Mesendoderm (in vitro differentiated cells): Measurements from ENCODE around the gene NMB.

ENCODE experiments used
- DNase-seq: peaks from one replicate; pipeline ENCODE4 v3.0.0; 2013
- H2AK5ac ChIP-seq: 2 replicates; pipeline ENCODE4 v1.6.1; 2013; ENCODE audit warnings: low read length, inconsistent platforms
- H2BK120ac ChIP-seq: 2 replicates; pipeline ENCODE4 v1.6.1; 2013; ENCODE audit warnings: low read depth, mild to moderate bottlenecking, low read length, moderate library complexity, mixed read lengths
- H2BK15ac ChIP-seq: replicated peaks from 2 replicates; pipeline ENCODE4 v1.6.1; 2013; ENCODE audit warnings: low read depth, mild to moderate bottlenecking, moderate library complexity
- H2BK5ac ChIP-seq: 2 replicates; pipeline ENCODE4 v1.6.1; 2013; ENCODE audit warnings: low read length, inconsistent platforms
- H3K18ac ChIP-seq: 2 replicates; pipeline ENCODE4 v1.6.1; 2013; ENCODE audit warnings: mild to moderate bottlenecking, low read length, mixed read lengths
- H3K23ac ChIP-seq: one replicate; pipeline ENCODE4 v1.6.1; 2013; ENCODE audit warnings: low read length
- H3K27ac ChIP-seq: 2 replicates; pipeline ENCODE4 v1.5.1; 2013; ENCODE audit warnings: low read depth, mild to moderate bottlenecking, inconsistent platforms, low read length, moderate library complexity
- H3K27me3 ChIP-seq: 2 replicates; pipeline ENCODE4 v1.6.1; 2013; ENCODE audit warnings: low read length, control low read depth, mild to moderate bottlenecking, inconsistent platforms; ENCODE audit not compliant: insufficient read depth, poor library complexity
- H3K36me3 ChIP-seq: 2 replicates; pipeline ENCODE4 v1.6.1; 2013; ENCODE audit warnings: low read length, inconsistent platforms; ENCODE audit not compliant: control insufficient read depth, insufficient read depth
- H3K4ac ChIP-seq: one replicate; pipeline ENCODE4 v1.6.1; 2013; ENCODE audit warnings: low read depth, mild to moderate bottlenecking, low read length, moderate library complexity
- H3K4me1 ChIP-seq: 2 replicates; pipeline ENCODE4 v1.6.1; 2013; ENCODE audit warnings: low read depth, low read length, inconsistent platforms; ENCODE audit not compliant: control insufficient read depth
- H3K4me2 ChIP-seq: 2 replicates; pipeline ENCODE4 v1.6.1; 2013; ENCODE audit warnings: low read length
- H3K4me3 ChIP-seq: 2 replicates; pipeline ENCODE4 v1.5.1; 2013; ENCODE audit warnings: mild to moderate bottlenecking, low read length
- H3K56ac ChIP-seq: one replicate; pipeline ENCODE4 v1.6.1; 2013; ENCODE audit warnings: low read length
- H3K79me1 ChIP-seq: 2 replicates; pipeline ENCODE4 v1.6.1; 2013; ENCODE audit warnings: low read length, inconsistent platforms
- H3K79me2 ChIP-seq: 2 replicates; pipeline ENCODE4 v1.6.1; 2013; ENCODE audit warnings: mild to moderate bottlenecking, low read length; ENCODE audit not compliant: control insufficient read depth, insufficient read depth
- H3K9ac ChIP-seq: 2 replicates; pipeline ENCODE4 v1.6.1; 2013; ENCODE audit warnings: low read length, inconsistent platforms
- H4K5ac ChIP-seq: one replicate; pipeline ENCODE4 v1.6.1; 2013; ENCODE audit warnings: low read length
- H4K8ac ChIP-seq: one replicate; pipeline ENCODE4 v1.6.1; 2013; ENCODE audit warnings: low read depth, mild to moderate bottlenecking, control low read depth, low read length, moderate library complexity
- WGBS: extraction: QIAGEN DNeasy Blood & Tissue Kit; methylation state at CpG from one replicate; pipeline ENCODE4 v1.1.7; 2013; ENCODE audit warnings: low lambda C conversion rate, missing lambda C conversion rate; ENCODE audit not compliant: insufficient coverage; ENCODE audit errors: extremely low coverage; 5-methylcytosine and 5-hydroxymethylcytosine counted together

The NMB gene

DNA sequence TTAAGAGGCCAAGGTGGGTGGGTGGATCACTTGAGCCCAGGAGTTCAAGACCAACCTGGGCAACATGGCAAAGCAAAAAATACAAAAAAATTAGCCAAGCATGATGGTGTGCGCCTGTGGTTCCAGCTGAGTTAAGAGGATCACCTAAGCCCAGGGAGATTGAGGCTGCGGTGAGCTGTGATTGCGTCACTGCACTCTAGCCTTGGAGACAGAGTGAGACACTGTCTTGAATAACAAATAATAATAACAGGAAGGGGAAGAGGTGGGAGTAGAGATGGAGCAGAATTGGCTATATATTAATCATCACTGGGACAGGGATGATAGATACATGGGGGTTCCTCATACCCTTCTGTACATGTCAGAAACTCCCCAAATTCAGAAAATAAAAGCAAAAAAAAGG, 23.8 kb upstream of the NMB start:
- no peaks in the 10 kb centered on the region for H3K4me1 ChIP-seq
- H2BK5ac ChIP-seq: no peak overlapping the region
- no peak overlapping the region for H3K18ac ChIP-seq
- H2BK120ac ChIP-seq: no peak overlapping the region
- H2BK15ac ChIP-seq: no peak overlapping the region
- peaks cover 2% of the 10 kb centered on the region for H3K79me1 ChIP-seq
- no peak overlapping the region for H2AK5ac ChIP-seq
- no peak overlapping the region for H3K23ac ChIP-seq
- no peak overlapping the region for H3K56ac ChIP-seq
- no peak for DNase-seq
- no peak overlapping the region for H3K4me2 ChIP-seq
- H3K4me3 ChIP-seq: no peak overlapping the region
- no CpG with 5 or more reads among the region's 3 CpGs for WGBS
- H3K27ac ChIP-seq: no peak overlapping the region
- H4K5ac ChIP-seq: no peak overlapping the region
- peaks cover 3% of the 10 kb centered on the region for H3K36me3 ChIP-seq
- H4K8ac ChIP-seq: no peak overlapping the region
- no peak overlapping the region for H3K4ac ChIP-seq
- no peaks in the 10 kb centered on the region for H3K79me2 ChIP-seq
- H3K27me3 ChIP-seq: no peaks in the 10 kb centered on the region
- no peak overlapping the region for H3K9ac ChIP-seq

DNA sequence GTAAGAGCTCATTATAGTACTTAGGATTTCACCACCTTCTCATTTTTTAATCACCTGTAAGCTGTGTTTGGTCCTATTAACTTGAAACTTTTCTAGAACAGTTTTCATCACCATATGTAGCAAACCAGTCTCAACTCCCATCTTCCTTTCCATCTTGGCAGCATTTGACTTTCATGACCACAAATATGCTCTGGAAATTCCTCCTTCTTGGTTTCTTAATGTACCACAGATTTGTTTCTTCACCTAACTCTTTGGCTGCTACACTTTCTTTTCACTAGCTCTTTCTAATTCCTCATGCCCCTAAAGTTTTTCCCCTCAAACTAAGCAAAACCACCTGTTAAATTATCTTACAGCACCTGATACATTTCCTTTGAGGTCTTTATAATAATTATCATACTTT, 13.2 kb upstream of the NMB start:
- no peak overlapping the region for H2BK120ac ChIP-seq
- no peak overlapping the region for H2BK5ac ChIP-seq
- H3K4me1 ChIP-seq: no peaks in the 10 kb centered on the region
- no peaks in the 10 kb centered on the region for H3K79me1 ChIP-seq
- H4K5ac ChIP-seq: no peak overlapping the region
- no peak overlapping the region for H3K9ac ChIP-seq
- no peak overlapping the region for H3K18ac ChIP-seq
- no peak overlapping the region for H3K4ac ChIP-seq
- no peak overlapping the region for H3K4me3 ChIP-seq
- no peak overlapping the region for H3K56ac ChIP-seq
- H2AK5ac ChIP-seq: no peak overlapping the region
- H3K79me2 ChIP-seq: no peaks in the 10 kb centered on the region
- peaks cover 5% of the 10 kb centered on the region for H3K36me3 ChIP-seq
- no peak overlapping the region for H4K8ac ChIP-seq
- no peaks in the 10 kb centered on the region for H3K27me3 ChIP-seq
- no peak for DNase-seq
- H3K27ac ChIP-seq: no peak overlapping the region
- H3K23ac ChIP-seq: no peak overlapping the region
- H3K4me2 ChIP-seq: no peak overlapping the region
- no peak overlapping the region for H2BK15ac ChIP-seq

DNA sequence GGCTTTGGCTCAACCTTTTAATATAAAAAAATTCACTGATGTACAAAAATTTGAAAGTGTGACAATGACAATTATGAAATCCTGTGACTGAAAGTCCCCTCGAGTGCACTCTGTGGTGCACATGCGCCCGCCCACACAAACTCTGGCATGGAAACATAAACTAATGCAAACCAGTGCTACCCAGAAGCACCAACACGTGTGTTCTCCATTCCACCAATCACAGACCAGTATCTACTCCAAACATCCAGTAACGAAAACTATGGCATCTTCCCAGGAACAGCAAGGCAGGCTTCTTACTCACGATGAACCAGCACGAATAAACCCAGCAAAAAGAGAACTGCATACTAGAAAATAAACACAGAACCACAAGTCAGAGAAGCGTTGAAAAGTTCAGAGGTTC, 11.7 kb upstream of the NMB start:
- Histone ChIP-seq H2BK5ac (no peak overlapping the region), H4K5ac (no peak overlapping the region), H3K56ac (no peak overlapping the region), H3K4me2 (no peak overlapping the region), H3K4ac (no peak overlapping the region), H3K4me3 (no peak overlapping the region), H3K18ac (no peak overlapping the region), H2BK15ac (no peak overlapping the region), H3K27ac (no peak overlapping the region), H3K4me1 (no peaks in the 10 kb centered on the region), H3K79me2 (no peaks in the 10 kb centered on the region), H3K79me1 (no peaks in the 10 kb centered on the region), H3K36me3 (peaks cover 5% of the 10 kb centered on the region), H3K23ac (no peak overlapping the region), H4K8ac (no peak overlapping the region), H3K27me3 (no peaks in the 10 kb centered on the region), H2BK120ac (no peak overlapping the region), H3K9ac (no peak overlapping the region), H2AK5ac (no peak overlapping the region)
- WGBS: no CpG with 5 or more reads among the region's 8 CpGs
- no peak for DNase-seq

DNA sequence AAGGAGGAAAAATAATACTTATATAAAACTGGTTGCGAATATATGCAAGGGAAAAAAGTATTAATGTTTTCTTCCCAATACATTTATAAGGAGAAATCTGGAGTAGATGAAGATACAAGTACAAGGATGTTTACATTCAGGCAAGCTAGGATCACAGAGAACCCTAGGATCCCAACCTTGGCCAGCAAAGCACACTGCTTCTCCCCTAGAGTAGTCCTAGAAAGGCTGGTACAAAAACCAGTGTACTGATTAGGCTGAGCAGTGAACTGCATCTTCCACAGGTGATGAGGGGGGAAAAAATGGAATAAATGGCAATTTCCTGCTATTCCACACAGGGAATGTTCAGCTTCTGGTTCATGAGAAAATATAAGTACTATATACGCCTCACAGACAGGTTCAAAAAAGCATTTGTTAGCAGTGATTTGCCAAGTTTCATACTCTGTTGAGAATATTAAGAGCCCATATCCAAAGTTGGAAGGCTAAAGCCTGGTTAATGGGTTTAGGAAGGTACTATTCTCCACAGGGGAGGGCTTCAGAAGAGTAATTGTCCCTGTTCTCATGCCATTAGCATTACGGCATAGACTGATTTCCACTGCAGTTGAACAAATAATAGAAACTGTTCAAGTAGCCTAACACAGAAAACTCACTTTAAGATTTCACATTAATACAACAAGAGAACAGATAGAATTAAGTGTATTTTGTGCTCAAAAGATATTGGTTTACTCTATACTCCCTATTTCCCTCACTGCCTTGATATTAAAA, 10.4 kb upstream of the NMB start:
- no peak overlapping the region for H3K27ac ChIP-seq
- no peak overlapping the region for H4K5ac ChIP-seq
- no peak overlapping the region for H3K23ac ChIP-seq
- DNase-seq: no peak
- H3K56ac ChIP-seq: no peak overlapping the region
- no CpG with 5 or more reads among the region's 3 CpGs for WGBS
- no peak overlapping the region for H2BK120ac ChIP-seq
- H3K36me3 ChIP-seq: peaks cover 4% of the 10 kb centered on the region
- no peak overlapping the region for H3K9ac ChIP-seq
- no peaks in the 10 kb centered on the region for H3K4me1 ChIP-seq
- no peak overlapping the region for H3K4me2 ChIP-seq
- H3K27me3 ChIP-seq: no peaks in the 10 kb centered on the region
- H3K4ac ChIP-seq: no peak overlapping the region
- no peaks in the 10 kb centered on the region for H3K79me2 ChIP-seq
- no peak overlapping the region for H2BK5ac ChIP-seq
- H3K79me1 ChIP-seq: no peaks in the 10 kb centered on the region
- no peak overlapping the region for H2AK5ac ChIP-seq
- no peak overlapping the region for H3K18ac ChIP-seq
- no peak overlapping the region for H3K4me3 ChIP-seq
- H4K8ac ChIP-seq: no peak overlapping the region
- H2BK15ac ChIP-seq: no peak overlapping the region

DNA sequence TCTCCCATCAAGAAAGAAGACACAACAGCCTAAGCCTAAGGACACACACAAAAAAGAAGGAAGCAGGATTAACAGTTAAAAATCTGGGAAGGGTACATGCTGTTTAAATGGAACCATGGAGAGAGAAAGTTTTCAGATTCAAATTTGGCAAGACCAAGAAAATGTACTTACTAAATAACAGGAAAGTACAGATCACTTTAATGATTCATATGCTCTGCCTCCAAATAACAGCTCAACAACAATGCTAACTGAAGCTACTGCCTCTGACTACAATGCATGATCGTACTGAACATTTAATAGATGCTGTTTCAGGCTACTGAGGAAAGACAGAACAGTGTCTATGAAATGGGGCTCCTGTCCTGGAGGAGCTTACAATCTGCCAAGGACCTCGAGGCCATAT, 8.4 kb upstream of the NMB start:
- Histone ChIP-seq H3K23ac (no peak overlapping the region), H3K56ac (no peak overlapping the region), H3K27me3 (no peaks in the 10 kb centered on the region), H4K5ac (no peak overlapping the region), H2BK5ac (no peak overlapping the region), H2BK15ac (no peak overlapping the region), H3K79me1 (no peaks in the 10 kb centered on the region), H3K36me3 (peaks cover 4% of the 10 kb centered on the region), H3K4me3 (no peak overlapping the region), H3K18ac (no peak overlapping the region), H3K9ac (no peak overlapping the region), H3K4me1 (no peaks in the 10 kb centered on the region), H2BK120ac (no peak overlapping the region), H3K27ac (no peak overlapping the region), H4K8ac (no peak overlapping the region), H3K4me2 (no peak overlapping the region), H3K79me2 (no peaks in the 10 kb centered on the region), H3K4ac (no peak overlapping the region), H2AK5ac (no peak overlapping the region)
- DNase-seq: no peak
- WGBS: no CpG with 5 or more reads among the region's 2 CpGs

DNA sequence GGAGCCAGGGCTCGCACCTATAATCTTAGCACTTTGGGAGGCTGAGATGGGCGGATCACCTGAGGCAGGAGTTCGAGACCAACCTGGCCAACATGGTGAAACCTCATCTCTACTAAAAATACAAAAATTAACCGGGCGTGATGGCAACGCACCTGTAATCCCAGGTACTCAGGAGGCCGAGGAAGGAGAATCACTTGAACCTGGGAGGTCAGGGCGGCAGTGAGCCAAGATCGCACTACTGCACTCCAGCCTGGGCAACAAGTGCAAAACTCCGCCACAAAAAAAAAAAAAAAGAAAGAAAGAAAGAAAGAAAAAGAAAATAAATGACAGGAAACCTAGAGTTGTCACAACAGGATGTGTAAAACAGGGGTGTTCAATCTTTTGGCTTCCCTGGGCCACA, 3.0 kb upstream of the NMB start:
- H3K23ac ChIP-seq: no peak overlapping the region
- peaks cover 8% of the 10 kb centered on the region for H3K4me1 ChIP-seq
- no peaks in the 10 kb centered on the region for H3K36me3 ChIP-seq
- H3K4ac ChIP-seq: no peak overlapping the region
- no peak overlapping the region for H3K4me2 ChIP-seq
- no peak overlapping the region for H2BK5ac ChIP-seq
- no peak overlapping the region for H2BK15ac ChIP-seq
- H3K27ac ChIP-seq: no peak overlapping the region
- no peak overlapping the region for H2AK5ac ChIP-seq
- H4K8ac ChIP-seq: no peak overlapping the region
- H3K4me3 ChIP-seq: no peak overlapping the region
- no peak overlapping the region for H3K9ac ChIP-seq
- H3K27me3 ChIP-seq: no peaks in the 10 kb centered on the region
- no peaks in the 10 kb centered on the region for H3K79me2 ChIP-seq
- no CpG with 5 or more reads among the region's 10 CpGs for WGBS
- H3K18ac ChIP-seq: no peak overlapping the region
- no peak for DNase-seq
- no peaks in the 10 kb centered on the region for H3K79me1 ChIP-seq
- H4K5ac ChIP-seq: no peak overlapping the region
- H3K56ac ChIP-seq: no peak overlapping the region
- H2BK120ac ChIP-seq: no peak overlapping the region
